GM18873 (cell line): ENCODE measurements around the gene RASGRF1.

ENCODE experiments used
- ATAC-seq: cut with Tn5 transposase; IDR thresholded peaks from one replicate; pipeline ENCODE4 v1.9.1; 2021; ENCODE audit warnings: mild to moderate bottlenecking, moderate library complexity, moderate number of reproducible peaks; ENCODE audit not compliant: unreplicated experiment, low FRiP score

Gene RASGRF1

DNA sequence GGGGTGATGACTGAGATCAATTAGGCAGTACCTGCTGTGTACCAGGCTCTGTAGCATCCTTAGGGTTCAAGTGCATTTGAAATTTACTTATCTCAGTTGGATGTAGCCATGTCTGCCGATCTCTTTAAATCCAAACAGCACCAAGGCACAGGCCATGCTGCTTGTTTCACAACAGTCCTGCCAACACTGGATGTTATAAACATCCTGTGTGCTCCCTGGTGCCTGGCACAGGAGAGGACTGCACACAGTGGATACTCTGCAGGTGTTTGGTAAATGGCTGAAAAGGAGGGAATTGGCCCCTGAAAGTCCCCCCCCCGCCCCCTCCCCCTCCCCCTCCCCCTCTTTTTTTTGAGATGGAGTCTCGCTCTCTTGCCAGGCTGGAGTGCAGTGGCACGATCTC, 172.7 kb downstream of the RASGRF1 start:
- ATAC-seq: no peak

DNA sequence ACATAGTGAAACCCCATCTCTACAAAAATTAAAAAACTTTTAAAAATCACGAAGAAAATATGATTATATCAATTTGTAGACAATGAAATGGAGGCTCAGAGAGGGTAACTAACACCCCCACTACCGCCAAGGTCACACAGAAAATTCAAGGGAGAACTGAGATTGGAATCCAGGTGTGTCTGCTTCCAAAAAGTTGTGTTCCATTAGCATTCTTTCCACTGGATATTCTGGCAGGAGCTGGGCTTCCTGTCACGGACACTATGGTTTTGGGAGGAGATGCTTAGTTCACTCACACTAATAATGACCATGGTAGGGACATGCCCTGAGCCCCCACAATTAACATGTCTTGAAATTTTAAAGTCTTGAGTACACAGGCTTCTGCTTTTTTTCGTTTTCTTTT, 174.5 kb downstream of the RASGRF1 start:
- ATAC-seq: no peak

- ATAC-seq: no peak
Observed at GRCh38 chr15:78915341-78916087, 175.1 kb downstream of the RASGRF1 start.

- no peak for ATAC-seq
Observed at GRCh38 chr15:78914027-78914764, 176.4 kb downstream of the RASGRF1 start.

DNA sequence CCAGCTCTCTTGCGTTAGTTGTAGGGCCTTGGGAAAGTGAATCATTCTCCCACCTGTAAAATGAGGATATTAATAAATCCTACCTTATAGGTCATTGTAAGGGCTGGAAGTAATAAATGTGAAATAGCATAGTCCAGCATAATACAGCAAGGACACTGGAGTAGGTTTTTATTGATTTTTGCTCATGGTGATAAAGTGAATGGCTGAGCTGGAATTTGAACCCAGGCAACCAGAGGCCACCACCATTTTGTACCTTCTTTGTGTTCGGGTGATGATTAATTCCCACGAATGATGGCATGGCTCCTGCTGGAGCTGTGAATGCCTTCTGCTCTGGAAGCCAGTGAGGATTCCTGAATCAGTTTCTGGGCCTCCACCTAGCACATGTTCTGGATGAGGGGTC, 177.6 kb downstream of the RASGRF1 start:
- ATAC-seq: no peak

GRCh38 chr15:78912316-78912715, 178.3 kb downstream of the RASGRF1 start:
- no peak for ATAC-seq

DNA sequence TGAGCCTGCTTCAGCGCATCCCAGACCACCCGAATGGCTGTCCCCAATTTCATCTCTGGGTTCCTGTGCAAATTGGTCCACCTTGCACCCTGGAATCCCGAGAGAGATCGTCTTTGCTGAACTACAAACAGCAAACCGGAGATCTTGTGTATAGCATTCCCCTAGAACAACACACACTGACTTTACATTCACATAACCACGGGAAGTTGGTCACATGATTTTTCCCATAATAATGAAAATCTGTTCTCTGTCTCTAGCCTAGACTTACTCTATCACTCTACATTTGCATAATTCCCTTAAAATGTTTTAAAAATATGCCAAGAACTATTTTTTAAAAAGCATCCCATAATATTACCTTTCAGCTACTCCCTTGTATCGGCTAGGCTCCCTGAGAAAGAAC, 180.3 kb downstream of the RASGRF1 start:
- no peak for ATAC-seq
